GM10266 (cell line): ENCODE data around the gene SCUBE1.

Experiments used
- DNase-seq: peaks from one replicate; pipeline ENCODE4 v3.0.0; 2012; ENCODE audit errors: extremely low spot score
- CTCF ChIP-seq: IDR thresholded peaks from 2 replicates; pipeline ENCODE4 v1.5.1; 2012; ENCODE audit warnings: mild to moderate bottlenecking, low read depth; ENCODE audit not compliant: control insufficient read depth, insufficient read depth; ENCODE audit errors: missing control alignments

The SCUBE1 gene

GRCh38 chr22:43387815-43388214 lies 44.6 kb upstream of the SCUBE1 start:
- no peak for TF ChIP-seq CTCF
- DNase-seq, result no peak

- peak; percentile 87 for TF ChIP-seq CTCF
- peak; percentile 83 for DNase-seq
These were observed 42.8 kb upstream of the SCUBE1 start for GRCh38 chr22:43385770-43386641.

- no peak for DNase-seq
- no peak for TF ChIP-seq CTCF
These were observed 41.7 kb upstream of the SCUBE1 start for GRCh38 chr22:43384863-43385262.

GRCh38 chr22:43381693-43382092 lies 38.5 kb upstream of the SCUBE1 start:
- DNase-seq, result no peak
- TF ChIP-seq CTCF, result no peak

- TF ChIP-seq CTCF, result no peak
- no peak for DNase-seq
These were observed 34.9 kb upstream of the SCUBE1 start for GRCh38 chr22:43377896-43378704.

GRCh38 chr22:43377548-43377895 lies 34.4 kb upstream of the SCUBE1 start:
- no peak for DNase-seq
- no peak for TF ChIP-seq CTCF

GRCh38 chr22:43376765-43377547 lies 33.8 kb upstream of the SCUBE1 start:
- DNase-seq, result peak; percentile 54
- TF ChIP-seq CTCF, result no peak
